ENCODE results near the gene LTV1. TPM values are rescaled to one million over a fixed set of nuclear protein-coding genes. Genes with fewer than 3 reads are reported as not detected.
A peak's percentile ranks its signal among the peaks of the same experiment; 100 is the strongest.

Gene LTV1
- total and polyA plus RNA-seq, 9 of the 15 experiments (the other 6 are each of a cell fraction or from before 2014, with no cell fraction given) = 57.9 to 162 (median 119) TPM

DNA sequence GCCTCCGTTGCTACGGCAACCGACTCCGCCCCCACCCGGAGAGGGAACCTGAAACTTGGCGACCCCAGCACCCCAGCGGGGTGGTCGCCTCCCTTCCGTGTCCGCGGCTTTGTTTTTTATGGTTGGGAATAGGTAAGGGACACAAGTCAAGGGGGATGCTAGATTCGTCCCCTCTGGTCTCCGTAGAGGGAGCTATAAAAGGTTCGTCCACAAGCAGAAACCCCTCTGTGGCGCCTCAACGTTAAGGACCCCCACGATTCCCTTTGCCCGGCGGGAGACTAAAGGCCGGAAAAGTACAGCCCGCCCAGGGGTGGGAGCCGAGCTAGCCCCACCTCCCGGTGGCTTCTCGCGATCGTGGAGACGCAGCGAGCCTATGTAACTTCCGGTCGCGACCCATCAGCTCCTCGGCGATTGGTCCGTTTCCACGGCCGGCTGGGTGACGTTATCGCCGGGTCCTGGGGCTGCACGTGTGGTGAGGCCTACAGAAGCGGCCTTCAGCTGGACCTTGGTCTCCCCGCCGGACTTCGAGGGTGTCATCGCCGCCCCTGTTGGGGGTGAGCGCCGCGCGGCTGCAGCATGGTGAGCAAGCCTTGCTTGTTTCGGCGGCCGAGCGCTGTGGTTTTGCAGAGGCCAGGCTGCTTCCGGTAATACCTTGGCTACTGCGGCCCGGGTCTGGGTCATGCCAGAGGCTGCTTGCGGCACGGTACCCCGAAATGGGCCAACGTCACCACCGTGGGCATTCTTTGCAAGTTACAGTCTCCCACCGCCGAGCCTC is at the start of gene LTV1 (continued):
- TF ChIP-seq EP300 (IDR thresholded peaks at IDR 0.05; ENCODE audit: low read length) (no peak), SMAD2 (IDR thresholded peaks at IDR 0.05; ENCODE audit: low read depth, low read length) (no peak), ZSCAN32 (CRISPR knock-in tag; IDR thresholded peaks at IDR 0.05) (0 out of 2 replicates have a peak, but pooled peaks have one; percentile 43), MAZ (CRISPR knock-in tag; conservative IDR thresholded peaks at IDR 0.05 in 1 of 2, IDR thresholded peaks at IDR 0.05 in 1 of 2) (peak; percentile 52 to 91; a peak in 2 of 4 replicates), ARID2 (IDR thresholded peaks at IDR 0.05) (no peak), ELF1 (tag; IDR thresholded peaks at IDR 0.05) (peak; percentile 88), FOSL1 (tag; conservative IDR thresholded peaks at IDR 0.05) (0 out of 2 replicates have a peak, but pooled peaks have one; percentile 26), ZNF644 (tag; IDR thresholded peaks at IDR 0.05; ENCODE audit: low read depth) (peak; percentile 15; the same call in 1 of the 2 replicates), TEAD1 (CRISPR knock-in tag; IDR thresholded peaks at IDR 0.05) (peak; percentile 43 to 91; a peak in 3 of 4 replicates), ZBED1 (IDR thresholded peaks at IDR 0.05) (0 out of 2 replicates have a peak, but pooled peaks have one; percentile 74), E2F3 (CRISPR knock-in tag; IDR thresholded peaks at IDR 0.05) (peak; percentile 62), ZNF253 (CRISPR knock-in tag; conservative IDR thresholded peaks at IDR 0.05) (no peak), CHD4 (IDR thresholded peaks at IDR 0.05; ENCODE audit: insufficient read depth, insufficient replicate concordance, low read depth, low read length, poor library complexity, severe bottlenecking) (peak; percentile 61)
- TF ChIP-seq, protein P1, sequence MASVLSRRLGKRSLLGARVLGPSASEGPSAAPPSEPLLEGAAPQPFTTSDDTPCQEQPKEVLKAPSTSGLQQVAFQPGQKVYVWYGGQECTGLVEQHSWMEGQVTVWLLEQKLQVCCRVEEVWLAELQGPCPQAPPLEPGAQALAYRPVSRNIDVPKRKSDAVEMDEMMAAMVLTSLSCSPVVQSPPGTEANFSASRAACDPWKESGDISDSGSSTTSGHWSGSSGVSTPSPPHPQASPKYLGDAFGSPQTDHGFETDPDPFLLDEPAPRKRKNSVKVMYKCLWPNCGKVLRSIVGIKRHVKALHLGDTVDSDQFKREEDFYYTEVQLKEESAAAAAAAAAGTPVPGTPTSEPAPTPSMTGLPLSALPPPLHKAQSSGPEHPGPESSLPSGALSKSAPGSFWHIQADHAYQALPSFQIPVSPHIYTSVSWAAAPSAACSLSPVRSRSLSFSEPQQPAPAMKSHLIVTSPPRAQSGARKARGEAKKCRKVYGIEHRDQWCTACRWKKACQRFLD (CRISPR knock-in tag; IDR thresholded peaks at IDR 0.05) = peak; percentile 98
- TF ChIP-seq, protein P2, sequence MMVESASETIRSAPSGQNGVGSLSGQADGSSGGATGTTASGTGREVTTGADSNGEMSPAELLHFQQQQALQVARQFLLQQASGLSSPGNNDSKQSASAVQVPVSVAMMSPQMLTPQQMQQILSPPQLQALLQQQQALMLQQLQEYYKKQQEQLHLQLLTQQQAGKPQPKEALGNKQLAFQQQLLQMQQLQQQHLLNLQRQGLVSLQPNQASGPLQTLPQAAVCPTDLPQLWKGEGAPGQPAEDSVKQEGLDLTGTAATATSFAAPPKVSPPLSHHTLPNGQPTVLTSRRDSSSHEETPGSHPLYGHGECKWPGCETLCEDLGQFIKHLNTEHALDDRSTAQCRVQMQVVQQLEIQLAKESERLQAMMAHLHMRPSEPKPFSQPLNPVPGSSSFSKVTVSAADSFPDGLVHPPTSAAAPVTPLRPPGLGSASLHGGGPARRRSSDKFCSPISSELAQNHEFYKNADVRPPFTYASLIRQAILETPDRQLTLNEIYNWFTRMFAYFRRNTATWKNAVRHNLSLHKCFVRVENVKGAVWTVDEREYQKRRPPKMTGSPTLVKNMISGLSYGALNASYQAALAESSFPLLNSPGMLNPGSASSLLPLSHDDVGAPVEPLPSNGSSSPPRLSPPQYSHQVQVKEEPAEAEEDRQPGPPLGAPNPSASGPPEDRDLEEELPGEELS (CRISPR knock-in tag; IDR thresholded peaks at IDR 0.05; ENCODE audit: borderline replicate concordance) = peak; percentile 97
- TF ChIP-seq, protein P3, sequence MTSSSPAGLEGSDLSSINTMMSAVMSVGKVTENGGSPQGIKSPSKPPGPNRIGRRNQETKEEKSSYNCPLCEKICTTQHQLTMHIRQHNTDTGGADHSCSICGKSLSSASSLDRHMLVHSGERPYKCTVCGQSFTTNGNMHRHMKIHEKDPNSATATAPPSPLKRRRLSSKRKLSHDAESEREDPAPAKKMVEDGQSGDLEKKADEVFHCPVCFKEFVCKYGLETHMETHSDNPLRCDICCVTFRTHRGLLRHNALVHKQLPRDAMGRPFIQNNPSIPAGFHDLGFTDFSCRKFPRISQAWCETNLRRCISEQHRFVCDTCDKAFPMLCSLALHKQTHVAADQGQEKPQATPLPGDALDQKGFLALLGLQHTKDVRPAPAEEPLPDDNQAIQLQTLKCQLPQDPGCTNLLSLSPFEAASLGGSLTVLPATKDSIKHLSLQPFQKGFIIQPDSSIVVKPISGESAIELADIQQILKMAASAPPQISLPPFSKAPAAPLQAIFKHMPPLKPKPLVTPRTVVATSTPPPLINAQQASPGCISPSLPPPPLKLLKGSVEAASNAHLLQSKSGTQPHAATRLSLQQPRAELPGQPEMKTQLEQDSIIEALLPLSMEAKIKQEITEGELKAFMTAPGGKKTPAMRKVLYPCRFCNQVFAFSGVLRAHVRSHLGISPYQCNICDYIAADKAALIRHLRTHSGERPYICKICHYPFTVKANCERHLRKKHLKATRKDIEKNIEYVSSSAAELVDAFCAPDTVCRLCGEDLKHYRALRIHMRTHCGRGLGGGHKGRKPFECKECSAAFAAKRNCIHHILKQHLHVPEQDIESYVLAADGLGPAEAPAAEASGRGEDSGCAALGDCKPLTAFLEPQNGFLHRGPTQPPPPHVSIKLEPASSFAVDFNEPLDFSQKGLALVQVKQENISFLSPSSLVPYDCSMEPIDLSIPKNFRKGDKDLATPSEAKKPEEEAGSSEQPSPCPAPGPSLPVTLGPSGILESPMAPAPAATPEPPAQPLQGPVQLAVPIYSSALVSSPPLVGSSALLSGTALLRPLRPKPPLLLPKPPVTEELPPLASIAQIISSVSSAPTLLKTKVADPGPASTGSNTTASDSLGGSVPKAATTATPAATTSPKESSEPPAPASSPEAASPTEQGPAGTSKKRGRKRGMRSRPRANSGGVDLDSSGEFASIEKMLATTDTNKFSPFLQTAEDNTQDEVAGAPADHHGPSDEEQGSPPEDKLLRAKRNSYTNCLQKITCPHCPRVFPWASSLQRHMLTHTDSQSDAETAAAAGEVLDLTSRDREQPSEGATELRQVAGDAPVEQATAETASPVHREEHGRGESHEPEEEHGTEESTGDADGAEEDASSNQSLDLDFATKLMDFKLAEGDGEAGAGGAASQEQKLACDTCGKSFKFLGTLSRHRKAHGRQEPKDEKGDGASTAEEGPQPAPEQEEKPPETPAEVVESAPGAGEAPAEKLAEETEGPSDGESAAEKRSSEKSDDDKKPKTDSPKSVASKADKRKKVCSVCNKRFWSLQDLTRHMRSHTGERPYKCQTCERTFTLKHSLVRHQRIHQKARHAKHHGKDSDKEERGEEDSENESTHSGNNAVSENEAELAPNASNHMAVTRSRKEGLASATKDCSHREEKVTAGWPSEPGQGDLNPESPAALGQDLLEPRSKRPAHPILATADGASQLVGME (CRISPR knock-in tag; IDR thresholded peaks at IDR 0.05) = no peak
